Colonic mucosa (tissue), 4 donors: ENCODE measurements around the gene STUB1. TPM values are rescaled to one million over a fixed set of nuclear protein-coding genes. Genes with fewer than 3 reads are reported as not detected.

Source experiments
- DNase-seq: peaks from one replicate; pipeline ENCODE4 v3.0.0-alpha.2; 2020
- H3K27ac ChIP-seq: fragments of 200-600 bp; one replicate; pipeline ENCODE4 v1.8.0; 2021
- H3K27me3 ChIP-seq: fragments of 200-600 bp; one replicate; pipeline ENCODE4 v1.8.0; 2021
- H3K36me3 ChIP-seq: fragments of 200-600 bp; one replicate; pipeline ENCODE4 v1.8.0; 2021
- H3K4me1 ChIP-seq: fragments of 200-600 bp; one replicate; pipeline ENCODE4 v1.8.0; 2021; ENCODE audit warnings: mild to moderate bottlenecking
- H3K4me3 ChIP-seq: fragments of 200-600 bp; one replicate; pipeline ENCODE4 v1.8.0; 2021
- H3K9ac ChIP-seq, 2 donors: one replicate each; pipeline ENCODE4 v1.7.0; 2013; ENCODE audit warnings: control low read depth in 2 of 2, low read depth in 2 of 2, low read length in 2 of 2
- H3K9me3 ChIP-seq: fragments of 200-600 bp; one replicate; pipeline ENCODE4 v1.8.0; 2021
- CTCF ChIP-seq: fragments of 200-600 bp; IDR thresholded peaks from one replicate; pipeline ENCODE4 v1.8.0; 2022; ENCODE audit warnings: antibody characterized with exemption, mild to moderate bottlenecking
- intact Hi-C: fragments of 100-400 bp; cut with DNase I; formaldehyde crosslinking; loops from one replicate; pipeline ENCODE4 v1.14.1; 2022
- total RNA-seq, 2 donors: library from RNA; stranded (reverse); fragmentation: NEBNext Ultra II Directional in 1 of 2; extraction: Animal tissue kit (Norgen Biotek cat#: 25700) in 1 of 2; gene quantifications; one replicate each; pipeline ENCODE4 v1.2.1, GENCODE V29; 2021
- donor health status: healthy.
- donor health status: DM: no; HTN: no; CAD: no.
- donor health status: DM: no; HTN: no; CAD: no.

The STUB1 gene
- total RNA-seq, 2 donors from 2014 or later: 96.7 to 159 TPM

GRCh38 chr16:694187-694862 is 14.1 kb downstream of the STUB1 start:
- no peaks in the 10 kb centered on the region for H3K36me3 ChIP-seq
- H3K9me3 ChIP-seq: no peaks in the 10 kb centered on the region
- H3K9ac ChIP-seq: no peak overlapping the region
- DNase-seq: no peak
- peak overlapping the region; percentile 27 for H3K4me3 ChIP-seq
- no peak overlapping the region for H3K27ac ChIP-seq
- intact Hi-C loops: no loop called here
- peaks cover 23% of the 10 kb centered on the region for H3K27me3 ChIP-seq
- H3K4me1 ChIP-seq: peaks cover 10% of the 10 kb centered on the region
- no peak for TF ChIP-seq CTCF

DNA sequence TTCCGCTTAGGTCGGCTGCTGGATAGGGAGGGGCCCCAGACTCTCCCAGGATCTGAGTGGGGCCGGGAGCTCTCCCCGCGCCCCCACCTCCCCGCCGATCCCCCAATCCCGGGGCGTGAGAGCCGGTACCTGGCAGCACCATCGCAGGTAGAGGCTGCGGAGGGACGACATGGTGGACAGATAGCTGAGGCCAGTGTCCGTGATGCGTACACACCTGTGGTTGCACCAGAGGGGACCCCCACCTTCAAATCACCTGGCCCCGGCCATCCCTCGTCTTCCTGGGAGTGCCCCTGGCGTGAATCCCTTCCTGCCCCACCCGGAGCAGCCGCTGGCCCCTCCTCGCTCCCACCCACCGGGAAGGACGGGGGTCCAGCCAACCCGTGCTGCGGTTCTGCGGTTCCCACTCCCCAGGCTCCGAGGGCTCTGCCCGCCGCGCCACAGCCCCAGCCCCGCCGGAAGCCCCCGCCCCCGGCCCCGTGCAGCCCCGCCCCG is 14.7 kb downstream of the STUB1 start:
- intact Hi-C loops: no loop called here
- H3K4me1 ChIP-seq: peaks cover 8% of the 10 kb centered on the region
- H3K27me3 ChIP-seq: peaks cover 25% of the 10 kb centered on the region
- no peaks in the 10 kb centered on the region for H3K9me3 ChIP-seq
- DNase-seq: no peak
- TF ChIP-seq CTCF: no peak
- H3K9ac ChIP-seq: no peak overlapping the region
- peak overlapping the region; percentile 27 for H3K4me3 ChIP-seq
- no peaks in the 10 kb centered on the region for H3K36me3 ChIP-seq
- H3K27ac ChIP-seq: no peak overlapping the region

GRCh38 chr16:695355-696089 is 15.3 kb downstream of the STUB1 start:
- Histone ChIP-seq H3K4me3 (peak overlapping the region; percentile 9), H3K9me3 (no peaks in the 10 kb centered on the region), H3K4me1 (peaks cover 8% of the 10 kb centered on the region), H3K27me3 (peaks cover 31% of the 10 kb centered on the region), H3K27ac (no peak overlapping the region), H3K36me3 (no peaks in the 10 kb centered on the region), H3K9ac (peak overlapping the region; percentile 26 to 39)
- intact Hi-C loops: no loop called here
- no peak for TF ChIP-seq CTCF
- DNase-seq: peak; percentile 96

DNA sequence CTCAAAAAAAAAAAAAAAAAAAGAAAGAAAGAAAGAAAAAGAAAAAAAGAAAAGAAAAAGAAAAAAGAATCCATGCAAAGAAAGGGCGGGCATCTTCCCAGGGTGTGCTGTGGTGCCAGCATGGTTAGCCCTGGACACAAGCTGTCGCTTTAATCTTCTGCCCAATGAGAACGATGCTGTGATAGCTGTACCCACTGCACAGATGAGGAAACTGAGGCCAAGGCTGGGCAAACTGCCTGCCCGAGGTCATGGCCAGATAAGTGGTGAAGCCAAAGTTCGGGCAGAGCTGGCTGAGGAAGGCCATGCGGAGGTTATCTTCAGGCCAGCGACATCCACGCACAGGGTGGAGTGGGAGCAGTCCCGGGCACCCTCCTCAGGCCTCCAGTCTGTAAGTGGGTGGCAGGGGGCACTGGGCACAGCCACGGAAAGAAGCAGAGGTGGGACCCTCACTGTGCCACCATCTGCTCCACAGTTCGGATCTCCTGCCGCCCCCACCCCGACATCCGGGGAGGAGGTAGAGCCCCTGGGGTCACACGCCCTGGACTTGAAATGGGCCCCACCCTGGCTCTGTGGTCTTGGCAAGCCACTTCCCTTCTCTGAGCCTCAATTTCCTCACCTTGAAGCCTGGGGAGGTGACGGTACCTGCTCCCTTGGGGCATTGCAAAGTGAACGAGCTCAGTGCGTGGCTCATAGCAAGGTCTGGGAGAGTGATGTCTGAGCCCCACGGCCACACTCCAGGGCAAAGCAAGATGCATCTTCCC is 18.9 kb downstream of the STUB1 start:
- Histone ChIP-seq H3K4me3 (no peak overlapping the region), H3K4me1 (peaks cover 8% of the 10 kb centered on the region), H3K27ac (no peak overlapping the region), H3K9ac (no peak overlapping the region), H3K36me3 (no peaks in the 10 kb centered on the region), H3K9me3 (no peaks in the 10 kb centered on the region), H3K27me3 (peaks cover 51% of the 10 kb centered on the region)
- no peak for DNase-seq
- intact Hi-C loops: no loop called here
- no peak for TF ChIP-seq CTCF
